Loucy (cell line): ENCODE results near the gene KCNH1.

Experiments
- H2AFZ ChIP-seq: fragments of 200-600 bp; sonication (generic); 2 replicates; pipeline ENCODE4 v1.6.0; 2016; ENCODE audit warnings: antibody characterized with exemption, mild to moderate bottlenecking, low read length, moderate library complexity
- H3F3A ChIP-seq: fragments of 200-600 bp; 2 replicates; pipeline ENCODE4 v1.6.0; 2016; ENCODE audit warnings: antibody characterized with exemption, low read depth, mild to moderate bottlenecking
- H3K27me3 ChIP-seq: fragments of 200-600 bp; sonication (generic); 2 replicates; pipeline ENCODE4 v1.6.1; 2014; ENCODE audit warnings: low read length, mild to moderate bottlenecking; ENCODE audit not compliant: insufficient read depth, poor library complexity, severe bottlenecking
- H3K36me3 ChIP-seq: fragments of 200-600 bp; sonication (generic); 2 replicates; pipeline ENCODE4 v1.6.1; 2016; ENCODE audit warnings: low read length; ENCODE audit not compliant: insufficient read depth
- H3K4me1 ChIP-seq: fragments of 200-600 bp; sonication (generic); 2 replicates; pipeline ENCODE4 v1.5.1; 2014; ENCODE audit warnings: low read length, mild to moderate bottlenecking; ENCODE audit not compliant: insufficient read depth, poor library complexity, severe bottlenecking
- H3K4me2 ChIP-seq: fragments of 200-600 bp; sonication (generic); 2 replicates; pipeline ENCODE4 v1.6.0; 2014; ENCODE audit warnings: antibody characterized with exemption, low read length, low read depth, mild to moderate bottlenecking; ENCODE audit not compliant: poor library complexity, severe bottlenecking
- H3K4me3 ChIP-seq: fragments of 200-600 bp; sonication (generic); 2 replicates; pipeline ENCODE4 v1.5.1; 2014; ENCODE audit warnings: low read length, mild to moderate bottlenecking, mixed read lengths; ENCODE audit not compliant: poor library complexity, severe bottlenecking
- H3K79me2 ChIP-seq: fragments of 200-600 bp; sonication (generic); 2 replicates; pipeline ENCODE4 v1.6.1; 2014; ENCODE audit warnings: low read length; ENCODE audit not compliant: insufficient read depth
- H3K9ac ChIP-seq: fragments of 200-600 bp; sonication (generic); 2 replicates; pipeline ENCODE4 v1.6.0; 2014; ENCODE audit warnings: mild to moderate bottlenecking, low read depth, low read length, moderate library complexity; ENCODE audit not compliant: poor library complexity, severe bottlenecking
- H3K9me2 ChIP-seq: fragments of 200-600 bp; sonication (generic); replicated peaks from 2 replicates; pipeline ENCODE4 v1.6.1; 2016; ENCODE audit warnings: low read depth, low read length, mixed read lengths
- H3K9me3 ChIP-seq: fragments of 200-600 bp; sonication (generic); 2 replicates; pipeline ENCODE4 v1.6.1; 2014; ENCODE audit warnings: mild to moderate bottlenecking, antibody characterized with exemption, low read length, low read depth; ENCODE audit not compliant: insufficient read depth
- H4K20me1 ChIP-seq: fragments of 200-600 bp; sonication (generic); 2 replicates; pipeline ENCODE4 v1.6.0; 2014; ENCODE audit warnings: antibody characterized with exemption, low read length, mild to moderate bottlenecking; ENCODE audit not compliant: insufficient read depth, poor library complexity, severe bottlenecking
- EZH2phosphoT487 ChIP-seq: fragments of 200-600 bp; IDR thresholded peaks from 2 replicates; pipeline ENCODE4 v1.6.1; 2018; ENCODE audit warnings: antibody characterized with exemption, mild to moderate bottlenecking, moderate library complexity, borderline replicate concordance
- TF ChIP-seq, protein P1 (sequence below): fragments of 200-600 bp; sonication (generic); conservative IDR thresholded peaks from 2 replicates; pipeline ENCODE4 v1.5.1; 2014; ENCODE audit warnings: mild to moderate bottlenecking, antibody characterized with exemption, low read length

The KCNH1 gene

DNA sequence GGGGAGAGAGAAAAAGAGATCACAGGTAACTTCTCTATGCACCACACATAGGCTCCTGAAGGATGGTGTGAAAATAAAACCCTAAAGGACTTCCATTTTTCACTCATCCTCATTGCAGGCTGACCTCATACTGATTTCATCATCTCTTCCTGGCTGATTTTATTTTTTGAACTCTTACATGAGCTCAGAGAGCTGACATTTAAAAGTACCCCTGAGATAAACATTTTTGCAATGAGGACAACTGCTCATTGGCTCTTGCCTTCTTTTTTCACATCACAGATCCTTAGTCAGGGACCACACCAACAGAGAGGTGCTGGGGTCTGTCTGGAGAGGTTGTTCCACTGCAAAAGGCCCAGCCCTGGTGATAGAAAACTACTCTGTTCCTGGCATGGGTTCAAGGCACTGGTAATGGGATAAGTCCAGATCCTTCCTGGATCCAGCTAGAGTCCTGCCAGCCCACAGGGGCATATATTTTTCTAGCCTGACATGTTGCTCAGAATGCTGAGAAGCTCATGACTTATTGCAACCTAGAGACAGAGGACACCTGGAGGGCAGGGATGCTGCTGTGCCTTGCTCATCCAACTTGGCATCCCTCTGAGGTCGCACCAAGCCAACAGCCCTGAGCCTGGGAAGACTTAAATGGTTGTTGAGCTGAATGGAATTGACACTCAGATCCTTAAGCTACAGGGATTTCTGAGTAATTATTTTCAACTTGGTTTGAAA is 445.3 kb downstream of the KCNH1 start:
- Histone ChIP-seq H3K79me2 (no peaks in the 10 kb centered on the region), H2AFZ (no peak overlapping the region), H3K9me3 (no peaks in the 10 kb centered on the region), H3K9me2 (no peaks in the 10 kb centered on the region), H3K4me3 (no peak overlapping the region), H3K4me2 (no peak overlapping the region), H3K9ac (no peak overlapping the region), H3K4me1 (peaks cover 50% of the 10 kb centered on the region), H3K27me3 (no peaks in the 10 kb centered on the region), H3K36me3 (no peaks in the 10 kb centered on the region), H3F3A (no peaks in the 10 kb centered on the region), H4K20me1 (no peaks in the 10 kb centered on the region)
- TF ChIP-seq, protein P1, sequence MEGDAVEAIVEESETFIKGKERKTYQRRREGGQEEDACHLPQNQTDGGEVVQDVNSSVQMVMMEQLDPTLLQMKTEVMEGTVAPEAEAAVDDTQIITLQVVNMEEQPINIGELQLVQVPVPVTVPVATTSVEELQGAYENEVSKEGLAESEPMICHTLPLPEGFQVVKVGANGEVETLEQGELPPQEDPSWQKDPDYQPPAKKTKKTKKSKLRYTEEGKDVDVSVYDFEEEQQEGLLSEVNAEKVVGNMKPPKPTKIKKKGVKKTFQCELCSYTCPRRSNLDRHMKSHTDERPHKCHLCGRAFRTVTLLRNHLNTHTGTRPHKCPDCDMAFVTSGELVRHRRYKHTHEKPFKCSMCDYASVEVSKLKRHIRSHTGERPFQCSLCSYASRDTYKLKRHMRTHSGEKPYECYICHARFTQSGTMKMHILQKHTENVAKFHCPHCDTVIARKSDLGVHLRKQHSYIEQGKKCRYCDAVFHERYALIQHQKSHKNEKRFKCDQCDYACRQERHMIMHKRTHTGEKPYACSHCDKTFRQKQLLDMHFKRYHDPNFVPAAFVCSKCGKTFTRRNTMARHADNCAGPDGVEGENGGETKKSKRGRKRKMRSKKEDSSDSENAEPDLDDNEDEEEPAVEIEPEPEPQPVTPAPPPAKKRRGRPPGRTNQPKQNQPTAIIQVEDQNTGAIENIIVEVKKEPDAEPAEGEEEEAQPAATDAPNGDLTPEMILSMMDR = no peak
- no peak for TF ChIP-seq EZH2phosphoT487

DNA sequence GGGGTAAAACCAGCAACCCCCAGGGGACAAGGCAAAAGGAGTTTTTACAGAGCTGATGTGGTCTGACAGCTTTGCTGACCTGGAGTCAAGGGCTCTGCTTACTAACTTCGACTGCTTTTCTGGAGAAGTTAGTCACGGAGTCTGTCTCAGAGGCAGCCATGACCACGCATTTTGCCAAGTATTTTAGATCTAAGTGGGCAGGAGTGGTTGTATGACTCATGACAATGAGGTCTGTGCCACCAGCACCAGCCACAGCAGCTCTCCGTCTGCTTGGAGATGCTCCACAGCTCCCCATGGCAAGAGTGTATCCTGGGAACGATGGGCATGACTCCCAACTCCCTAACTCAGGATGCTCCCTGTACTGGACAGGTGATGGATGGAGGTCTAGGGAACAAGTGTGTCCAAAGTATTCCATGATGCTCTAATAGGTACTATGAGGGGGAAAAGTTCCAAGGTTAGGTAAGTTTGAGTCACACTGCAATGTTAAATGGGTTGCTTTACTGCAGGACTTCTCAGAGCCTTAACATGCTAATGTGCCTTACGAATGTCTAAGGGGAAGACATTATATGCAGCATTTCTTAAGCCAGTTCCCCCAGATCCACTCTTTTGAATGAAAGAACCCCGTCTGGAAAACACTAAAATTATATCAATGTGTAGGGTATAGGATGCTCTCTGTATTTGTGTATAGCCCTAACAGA is 446.2 kb downstream of the KCNH1 start:
- peaks cover 41% of the 10 kb centered on the region for H3K4me1 ChIP-seq
- no peaks in the 10 kb centered on the region for H4K20me1 ChIP-seq
- no peaks in the 10 kb centered on the region for H3F3A ChIP-seq
- no peaks in the 10 kb centered on the region for H3K9me2 ChIP-seq
- no peak overlapping the region for H3K9ac ChIP-seq
- H3K79me2 ChIP-seq = no peaks in the 10 kb centered on the region
- H3K4me2 ChIP-seq = no peak overlapping the region
- H3K36me3 ChIP-seq = no peaks in the 10 kb centered on the region
- TF ChIP-seq EZH2phosphoT487 = no peak
- no peak overlapping the region for H3K4me3 ChIP-seq
- no peaks in the 10 kb centered on the region for H3K27me3 ChIP-seq
- no peaks in the 10 kb centered on the region for H3K9me3 ChIP-seq
- H2AFZ ChIP-seq = no peak overlapping the region

DNA sequence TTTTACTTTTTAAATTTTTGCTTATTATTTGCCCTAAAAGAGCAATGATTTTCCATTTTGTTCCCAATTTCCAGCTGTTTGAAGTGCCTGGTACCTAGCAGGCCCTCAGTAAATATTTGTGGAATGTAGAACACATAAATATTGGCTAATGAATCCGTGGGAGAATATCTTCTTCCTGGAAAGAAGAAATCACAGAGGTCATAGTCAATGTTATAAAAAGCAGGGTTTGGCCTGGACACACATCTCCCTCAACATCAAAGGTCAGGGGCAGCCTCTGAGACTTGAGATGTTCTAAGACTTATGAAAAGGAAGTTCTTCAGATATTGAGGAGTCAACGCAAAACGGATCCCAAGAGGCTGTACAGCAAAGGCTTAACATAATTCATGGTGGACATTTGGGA is 447.1 kb downstream of the KCNH1 start:
- TF ChIP-seq EZH2phosphoT487 = no peak
- TF ChIP-seq, protein P1 = no peak
- no peaks in the 10 kb centered on the region for H3K27me3 ChIP-seq
- H3K9me3 ChIP-seq = no peaks in the 10 kb centered on the region
- no peaks in the 10 kb centered on the region for H4K20me1 ChIP-seq
- H2AFZ ChIP-seq = no peak overlapping the region
- H3K4me3 ChIP-seq = no peak overlapping the region
- no peaks in the 10 kb centered on the region for H3K9me2 ChIP-seq
- no peak overlapping the region for H3K9ac ChIP-seq
- H3K79me2 ChIP-seq = no peaks in the 10 kb centered on the region
- H3K4me1 ChIP-seq = peaks cover 32% of the 10 kb centered on the region
- no peaks in the 10 kb centered on the region for H3F3A ChIP-seq
- H3K36me3 ChIP-seq = no peaks in the 10 kb centered on the region
- no peak overlapping the region for H3K4me2 ChIP-seq
